Activated naive CD8-positive, alpha-beta T cell treated with anti-CD3 and anti-CD28 coated beads, Interleukin-2, amount 10 ng/mL, durations not matched to agents 7 days and 5 days (primary cell): ENCODE results near the gene TEX51. TPM values are rescaled to one million over a fixed set of nuclear protein-coding genes. Genes with fewer than 3 reads are reported as not detected.
A peak's percentile ranks its signal among the peaks of the same experiment; 100 is the strongest.

Experiments
- ATAC-seq: fragments of 150-1000 bp; cut with Tn5 transposase; one replicate; pipeline ENCODE4 v1.10.0; 2021; ENCODE audit warnings: low read depth, moderate library complexity
- POLR2A ChIA-PET: fragments of 350-600 bp; sonication (Branson Sonifier 250); formaldehyde crosslinking; loops from one replicate; lab custom pipeline; 2021; ENCODE audit warnings: antibody characterized with exemption; lab: Charles Lee
- DNase-seq: peaks from one replicate; pipeline ENCODE4 v3.0.0; 2021
- H3K27ac Mint-ChIP-seq: one replicate; pipeline ENCODE4 v1.8.0; 2022; ENCODE audit warnings: mild to moderate bottlenecking, mixed read lengths
- H3K27me3 Mint-ChIP-seq: one replicate; pipeline ENCODE4 v1.8.0; 2022; ENCODE audit warnings: mild to moderate bottlenecking, moderate library complexity, mixed read lengths
- H3K36me3 Mint-ChIP-seq: one replicate; pipeline ENCODE4 v1.8.0; 2021; ENCODE audit warnings: mild to moderate bottlenecking, mixed read lengths
- H3K4me1 Mint-ChIP-seq: one replicate; pipeline ENCODE4 v1.8.0; 2021; ENCODE audit warnings: mixed read lengths
- H3K4me3 Mint-ChIP-seq: one replicate; pipeline ENCODE4 v1.8.0; 2022; ENCODE audit warnings: mild to moderate bottlenecking, moderate library complexity, mixed read lengths
- H3K9me3 Mint-ChIP-seq: one replicate; pipeline ENCODE4 v1.8.0; 2021; ENCODE audit warnings: mixed read lengths
- total RNA-seq, 2 experiments: library from RNA; stranded (reverse); gene quantifications; one replicate each; pipeline ENCODE4 v1.2.3, GENCODE V29; 2021

TEX51 gene
- total RNA-seq, 2 experiments from 2014 or later: not detected

DNA sequence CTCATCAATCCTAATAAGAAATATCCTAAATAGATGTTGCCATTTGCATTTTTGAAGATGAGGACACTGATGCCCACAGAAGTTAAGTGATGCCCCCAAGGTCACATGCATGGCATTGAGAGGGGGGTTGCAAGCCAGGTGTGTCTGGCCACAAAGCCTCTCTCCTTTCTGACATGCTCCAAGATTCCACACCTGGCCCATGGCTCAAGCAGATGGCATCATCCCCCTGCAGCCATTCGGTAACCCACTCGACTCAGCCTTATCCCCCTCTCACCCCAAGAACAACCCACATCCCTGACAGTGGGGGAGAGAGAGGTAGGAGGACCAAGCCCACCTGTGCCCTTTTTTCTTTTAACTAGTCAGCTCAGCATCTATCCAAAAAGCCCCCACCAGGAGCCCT, 16.5 kb upstream of the TEX51 start:
- Mint-ChIP-seq H3K27ac (no peak overlapping the region), H3K4me1 (peaks cover 4% of the 10 kb centered on the region), H3K4me3 (no peak overlapping the region), H3K27me3 (no peaks in the 10 kb centered on the region), H3K36me3 (no peaks in the 10 kb centered on the region), H3K9me3 (no peaks in the 10 kb centered on the region)
- ATAC-seq (no peak), DNase-seq (no peak)
- POLR2A ChIA-PET: no interaction called here

DNA sequence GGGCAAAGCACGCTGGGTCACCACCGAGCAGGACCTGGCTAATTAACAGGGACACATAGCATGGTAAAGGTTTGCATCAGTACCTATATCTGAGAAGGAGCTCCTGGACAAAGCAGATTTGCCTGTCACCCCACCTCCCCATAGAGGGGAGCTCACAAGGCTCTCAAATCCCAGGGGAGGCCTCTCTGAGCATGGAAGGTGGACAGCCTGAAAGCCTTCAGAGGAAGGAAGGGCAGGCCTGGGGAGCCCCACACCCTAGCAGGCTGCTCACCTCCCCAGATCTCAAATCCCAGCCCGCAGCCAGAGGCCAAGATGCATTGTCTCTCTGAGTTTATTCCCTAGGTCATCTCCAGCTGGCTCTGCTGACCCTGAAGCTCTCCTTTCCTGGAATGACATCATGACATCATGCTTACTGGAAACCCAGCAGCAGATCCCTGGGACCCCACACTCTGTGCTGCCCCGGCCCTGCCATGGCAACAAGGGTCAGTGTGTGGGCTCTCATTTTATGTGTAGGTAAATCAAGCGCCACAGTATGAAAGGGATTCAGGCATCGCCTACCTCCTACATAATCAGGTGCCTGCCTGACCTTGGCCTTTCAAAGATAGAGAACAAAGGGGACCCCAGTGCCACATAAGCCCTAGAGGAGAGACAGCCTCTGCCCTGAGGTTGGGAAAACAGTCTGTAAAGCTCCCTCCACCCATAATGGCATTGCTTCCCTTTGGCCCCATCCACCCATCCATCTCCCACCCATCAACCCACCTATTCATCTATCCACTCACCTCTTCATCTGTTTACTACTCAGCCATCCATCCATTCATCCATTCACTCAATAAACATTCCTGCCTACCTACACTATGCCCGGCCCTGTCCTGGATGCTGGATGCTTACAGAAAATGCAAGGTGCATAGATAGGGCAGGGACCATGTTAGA, 15.7 kb upstream of the TEX51 start:
- H3K36me3 Mint-ChIP-seq: no peaks in the 10 kb centered on the region
- no peak for ATAC-seq
- H3K4me1 Mint-ChIP-seq: peaks cover 4% of the 10 kb centered on the region
- no peak for DNase-seq
- no peak overlapping the region for H3K4me3 Mint-ChIP-seq
- no peaks in the 10 kb centered on the region for H3K27me3 Mint-ChIP-seq
- H3K9me3 Mint-ChIP-seq: no peaks in the 10 kb centered on the region
- POLR2A ChIA-PET: no interaction called here
- H3K27ac Mint-ChIP-seq: no peak overlapping the region

DNA sequence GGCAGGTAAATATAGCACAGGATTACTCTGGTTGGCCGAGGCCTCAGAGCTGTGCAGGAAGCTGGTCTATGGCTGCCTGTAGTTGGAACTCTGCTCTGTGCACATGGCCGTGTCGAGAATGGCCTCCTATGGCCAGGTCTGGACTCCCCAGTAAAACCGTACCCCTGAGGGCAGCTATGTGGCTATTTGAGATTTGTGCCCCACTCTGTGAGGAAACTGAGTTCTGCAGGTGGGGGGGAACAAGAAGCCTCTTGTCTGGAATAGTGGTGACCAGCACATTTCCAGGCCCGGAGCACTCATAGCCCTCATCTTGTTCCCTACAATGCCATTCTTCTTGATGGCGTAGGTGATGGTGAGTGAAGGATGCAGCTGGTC, 15.0 kb upstream of the TEX51 start:
- Mint-ChIP-seq H3K27ac (no peak overlapping the region), H3K36me3 (no peaks in the 10 kb centered on the region), H3K27me3 (no peaks in the 10 kb centered on the region), H3K9me3 (no peaks in the 10 kb centered on the region), H3K4me3 (no peak overlapping the region), H3K4me1 (peaks cover 4% of the 10 kb centered on the region)
- ATAC-seq (no peak), DNase-seq (no peak)
- POLR2A ChIA-PET: no interaction called here

DNA sequence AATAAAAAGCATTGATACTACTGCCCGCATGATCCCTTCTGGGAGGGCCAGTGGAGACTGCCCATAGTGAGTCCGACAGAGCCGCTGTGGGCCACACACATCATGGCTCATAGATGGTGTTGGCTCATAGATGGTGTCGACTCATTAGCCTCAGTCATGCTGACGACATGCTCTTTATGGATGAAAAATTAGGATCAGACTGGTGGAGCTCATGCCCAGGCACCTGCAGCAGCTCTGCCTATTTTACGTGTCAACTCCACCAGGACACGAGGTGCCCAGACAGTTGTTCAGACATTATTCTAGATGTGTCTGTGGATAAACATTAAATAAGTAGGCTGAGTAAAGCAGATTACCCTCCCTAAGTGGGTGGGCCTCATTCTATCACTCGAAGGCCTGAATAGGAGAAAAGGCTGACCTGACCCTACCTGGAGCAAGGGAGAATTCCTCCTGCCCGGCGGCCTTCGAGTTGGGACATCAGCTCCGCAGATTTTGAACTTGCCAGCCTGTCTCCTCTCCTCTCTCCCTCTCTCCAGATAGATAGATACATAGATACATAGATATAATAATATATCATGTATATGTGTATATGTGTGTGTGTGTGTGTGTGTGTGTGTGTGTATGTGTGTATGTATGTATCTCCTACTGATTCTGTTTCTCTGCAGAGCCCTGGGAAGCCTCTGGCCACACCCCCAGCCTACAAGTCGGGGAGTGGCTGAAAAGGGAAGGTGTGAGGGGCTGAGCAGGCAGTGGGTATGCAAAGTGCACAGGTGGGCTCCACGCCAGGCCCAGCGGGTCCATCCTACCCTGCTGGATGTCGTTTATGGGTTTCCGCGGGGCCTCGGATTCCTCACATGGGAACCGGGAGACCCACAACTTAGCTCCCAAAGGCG, 13.6 kb upstream of the TEX51 start:
- ATAC-seq (no peak), DNase-seq (no peak)
- Mint-ChIP-seq H3K9me3 (no peaks in the 10 kb centered on the region), H3K27me3 (no peaks in the 10 kb centered on the region), H3K27ac (no peak overlapping the region), H3K36me3 (no peaks in the 10 kb centered on the region), H3K4me3 (no peak overlapping the region), H3K4me1 (peaks cover 4% of the 10 kb centered on the region)
- POLR2A ChIA-PET: no interaction called here

DNA sequence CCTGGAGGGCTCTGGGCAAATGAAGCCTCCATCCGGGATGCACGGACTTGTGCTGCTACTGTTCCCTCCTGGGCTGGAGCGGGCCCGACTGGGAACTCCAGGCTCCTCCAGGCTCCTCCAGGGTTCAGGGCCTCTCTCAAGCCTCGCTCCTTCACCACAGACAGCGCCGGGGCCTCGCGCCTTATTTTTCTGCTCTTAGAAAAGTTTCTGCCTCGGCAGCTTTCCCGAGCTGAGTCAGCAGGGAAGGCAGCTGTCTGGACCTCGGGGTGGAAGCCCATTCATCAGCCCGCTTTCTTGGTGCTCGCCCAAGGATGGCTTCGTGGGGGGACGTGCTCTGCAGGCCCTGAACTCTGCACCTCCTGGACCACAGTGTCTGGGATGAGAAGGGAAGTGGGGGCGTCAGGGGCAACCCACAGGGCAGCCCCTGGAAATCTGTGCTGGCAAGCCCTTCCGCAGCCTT, 12.9 kb upstream of the TEX51 start:
- Mint-ChIP-seq H3K27ac (no peak overlapping the region), H3K36me3 (no peaks in the 10 kb centered on the region), H3K4me1 (peaks cover 4% of the 10 kb centered on the region), H3K27me3 (no peaks in the 10 kb centered on the region), H3K4me3 (no peak overlapping the region), H3K9me3 (no peaks in the 10 kb centered on the region)
- DNase-seq (no peak), ATAC-seq (no peak)
- POLR2A ChIA-PET: no interaction called here

DNA sequence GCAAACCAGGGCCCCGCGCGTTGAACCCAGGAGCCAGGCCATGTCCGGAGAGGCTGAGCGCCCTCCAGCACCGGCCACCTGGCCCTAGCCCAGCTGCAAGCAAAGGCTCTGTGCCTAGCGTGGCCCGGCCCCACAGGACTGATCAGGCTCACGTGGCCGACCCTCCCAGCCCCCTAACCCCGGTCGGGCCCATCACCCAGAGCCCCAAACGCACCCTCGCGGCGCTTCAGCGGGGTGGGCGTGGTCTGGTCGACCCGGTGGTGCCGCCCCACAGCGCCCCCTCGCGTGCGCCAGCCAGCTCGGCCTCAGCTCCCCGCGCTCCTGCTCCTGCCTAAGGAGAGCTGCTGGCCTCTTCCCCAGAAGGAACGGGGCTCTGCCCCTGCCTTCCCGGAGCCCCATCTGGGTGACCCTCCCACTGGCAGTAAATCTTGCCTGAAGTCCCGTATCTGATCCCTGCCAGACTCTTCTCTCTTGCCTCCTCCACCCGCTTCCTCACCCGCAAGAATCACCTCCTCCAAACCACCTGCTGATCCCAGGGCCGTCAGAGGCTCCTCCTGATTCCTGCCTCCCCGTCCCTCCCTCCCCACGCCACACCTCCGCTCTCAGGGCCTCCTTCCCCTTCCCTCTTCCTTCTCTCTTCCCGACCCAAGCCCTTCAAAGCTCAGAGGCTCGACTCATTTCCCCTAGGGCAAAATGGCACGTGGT, 12.3 kb upstream of the TEX51 start:
- H3K27ac Mint-ChIP-seq: no peak overlapping the region
- peak; percentile 73 for ATAC-seq
- H3K9me3 Mint-ChIP-seq: no peaks in the 10 kb centered on the region
- peak overlapping the region; percentile 68 for H3K4me3 Mint-ChIP-seq
- H3K36me3 Mint-ChIP-seq: no peaks in the 10 kb centered on the region
- no peaks in the 10 kb centered on the region for H3K27me3 Mint-ChIP-seq
- H3K4me1 Mint-ChIP-seq: peaks cover 4% of the 10 kb centered on the region
- POLR2A ChIA-PET: no interaction called here
- peak; percentile 80 for DNase-seq

DNA sequence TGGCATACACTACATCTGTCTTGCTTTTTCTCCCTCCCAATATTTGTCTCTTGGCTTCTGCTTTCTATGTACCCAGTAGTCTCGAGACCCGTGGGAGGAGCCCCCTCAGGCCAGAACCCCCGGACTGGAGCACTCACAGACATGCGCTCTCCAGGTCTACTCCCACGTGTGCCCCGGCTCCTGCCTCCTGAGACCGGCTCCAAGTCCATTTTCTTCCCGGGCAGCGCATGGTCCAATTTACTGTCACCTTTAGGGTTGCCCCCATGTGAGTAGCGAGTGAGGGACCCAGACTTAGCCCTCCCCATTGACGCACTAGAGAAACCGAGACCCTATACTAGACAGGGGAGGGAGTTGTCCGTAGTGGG, 11.8 kb upstream of the TEX51 start:
- no peaks in the 10 kb centered on the region for H3K36me3 Mint-ChIP-seq
- peaks cover 4% of the 10 kb centered on the region for H3K4me1 Mint-ChIP-seq
- no peak for ATAC-seq
- H3K4me3 Mint-ChIP-seq: peak overlapping the region; percentile 68
- H3K27me3 Mint-ChIP-seq: no peaks in the 10 kb centered on the region
- H3K9me3 Mint-ChIP-seq: no peaks in the 10 kb centered on the region
- no peak for DNase-seq
- POLR2A ChIA-PET: no interaction called here
- no peak overlapping the region for H3K27ac Mint-ChIP-seq

DNA sequence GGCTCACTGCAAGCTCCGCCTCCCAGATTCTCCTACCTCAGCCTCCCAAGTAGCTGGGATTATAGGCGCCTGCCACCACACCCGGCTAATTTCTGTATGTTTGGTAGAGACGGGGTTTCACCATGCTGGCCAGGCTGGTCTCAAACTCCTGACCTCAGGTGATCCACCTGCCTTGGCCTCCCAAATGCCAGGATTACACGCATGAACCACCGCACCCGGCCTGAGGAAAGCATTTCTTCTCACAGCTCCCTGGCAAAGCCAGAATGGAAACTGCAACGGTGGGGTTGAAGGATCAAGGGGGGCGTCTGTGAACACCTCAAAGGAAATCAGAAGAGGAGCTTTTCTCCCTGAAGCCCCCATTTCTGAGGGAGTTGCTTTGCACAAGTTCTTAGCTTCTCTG, 11.2 kb upstream of the TEX51 start:
- Mint-ChIP-seq H3K27me3 (no peaks in the 10 kb centered on the region), H3K9me3 (no peaks in the 10 kb centered on the region), H3K4me3 (no peak overlapping the region), H3K36me3 (no peaks in the 10 kb centered on the region), H3K27ac (no peak overlapping the region), H3K4me1 (peaks cover 4% of the 10 kb centered on the region)
- POLR2A ChIA-PET: no interaction called here
- DNase-seq: no peak
- ATAC-seq: no peak

DNA sequence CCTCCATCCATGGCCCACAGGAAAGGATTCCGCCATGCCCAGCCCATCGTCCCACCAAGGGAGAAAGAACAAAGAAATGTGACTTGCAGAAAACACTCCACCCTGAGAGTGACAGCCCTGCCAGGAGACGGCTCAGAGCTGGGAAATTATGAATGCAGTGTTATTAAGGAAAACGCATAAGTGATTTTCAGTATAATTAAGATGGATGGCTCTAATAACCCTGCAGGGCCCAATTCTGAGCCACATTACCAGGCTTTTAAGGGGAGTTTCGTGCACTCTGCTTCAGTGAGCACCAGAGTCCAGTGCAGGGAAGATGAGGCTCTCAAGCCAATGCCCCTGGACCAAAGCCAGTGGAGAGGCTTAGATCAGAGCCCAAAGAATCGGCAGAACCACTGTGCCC, 10.6 kb upstream of the TEX51 start:
- Mint-ChIP-seq H3K4me1 (peaks cover 4% of the 10 kb centered on the region), H3K27ac (no peak overlapping the region), H3K4me3 (no peak overlapping the region), H3K27me3 (no peaks in the 10 kb centered on the region), H3K36me3 (no peaks in the 10 kb centered on the region), H3K9me3 (no peaks in the 10 kb centered on the region)
- DNase-seq: no peak
- ATAC-seq: no peak
- POLR2A ChIA-PET: no interaction called here

DNA sequence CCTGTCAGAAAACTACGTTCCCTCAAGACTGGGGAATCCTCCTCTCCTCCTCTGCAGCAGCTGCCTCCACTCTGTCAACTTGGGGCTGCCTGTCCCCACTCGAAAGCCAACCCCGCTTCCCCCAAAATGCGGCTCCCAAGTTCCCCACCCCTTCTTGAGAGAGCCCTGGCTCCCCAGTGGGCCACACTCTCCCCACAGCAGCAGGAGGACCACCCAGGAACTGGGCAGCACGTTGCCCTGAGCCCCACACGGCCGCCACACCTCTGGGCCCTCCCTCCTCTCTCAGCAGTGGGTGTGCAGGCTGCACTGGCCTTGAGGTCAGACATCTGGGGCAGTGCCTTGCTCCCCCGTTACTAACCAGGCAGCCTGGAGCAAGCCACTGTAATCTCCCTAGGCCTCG, 9.6 kb upstream of the TEX51 start:
- no peak overlapping the region for H3K27ac Mint-ChIP-seq
- H3K36me3 Mint-ChIP-seq: no peaks in the 10 kb centered on the region
- no peak for ATAC-seq
- DNase-seq: no peak
- peaks cover 4% of the 10 kb centered on the region for H3K4me1 Mint-ChIP-seq
- no peak overlapping the region for H3K4me3 Mint-ChIP-seq
- POLR2A ChIA-PET: no interaction called here
- H3K27me3 Mint-ChIP-seq: peaks cover 1% of the 10 kb centered on the region
- no peaks in the 10 kb centered on the region for H3K9me3 Mint-ChIP-seq

DNA sequence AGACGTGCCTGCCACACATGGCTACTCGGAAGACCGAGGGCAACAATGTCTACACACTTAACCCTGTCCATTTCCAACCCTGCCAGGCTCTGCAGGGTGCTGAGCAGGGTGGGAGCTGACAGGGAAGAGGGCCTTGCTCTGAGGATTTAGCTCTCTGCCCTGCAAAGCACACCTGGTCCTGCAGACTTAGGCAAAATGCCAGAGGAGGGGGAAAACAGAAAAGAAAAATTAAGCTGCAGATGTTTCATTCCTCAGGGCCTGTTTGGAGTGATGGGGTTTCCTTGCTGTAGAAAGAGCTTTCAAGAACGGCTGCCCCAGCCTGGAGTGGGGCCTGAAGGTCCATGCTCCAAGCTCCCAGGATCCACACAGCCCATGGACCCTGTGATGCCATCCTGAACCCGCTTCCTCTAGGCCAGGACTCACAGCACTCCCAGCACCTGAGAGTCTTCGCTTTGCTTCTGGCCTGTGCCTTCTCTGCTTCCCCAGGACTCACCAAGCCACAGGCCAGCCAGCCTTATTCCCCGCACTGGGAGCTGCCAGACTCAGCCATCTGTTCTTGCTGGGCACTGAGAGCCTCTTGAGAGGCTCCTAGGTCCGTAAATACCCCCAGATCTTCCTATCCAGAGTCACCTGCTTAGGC, 9.1 kb upstream of the TEX51 start:
- POLR2A ChIA-PET: no interaction called here
- no peak overlapping the region for H3K4me3 Mint-ChIP-seq
- H3K36me3 Mint-ChIP-seq: no peaks in the 10 kb centered on the region

DNA sequence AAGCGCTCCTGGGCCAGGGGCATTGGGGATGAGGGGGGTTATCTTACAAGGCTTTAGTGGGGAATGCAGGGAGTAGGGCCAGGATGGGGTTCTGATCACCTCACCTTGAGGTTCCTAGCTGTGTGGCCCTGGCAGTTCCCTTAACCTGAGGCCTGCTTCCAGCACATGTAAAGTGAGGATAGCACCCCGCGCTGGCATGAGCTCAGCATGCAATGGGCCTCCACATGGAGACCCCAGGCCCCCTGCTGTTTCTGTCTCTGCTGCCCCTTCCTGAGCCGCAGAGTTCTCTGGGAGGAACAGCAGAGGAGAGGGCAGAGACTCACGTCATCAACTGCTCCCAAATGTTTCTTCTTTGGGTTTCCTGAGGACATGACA, 8.6 kb upstream of the TEX51 start:
- no peaks in the 10 kb centered on the region for H3K36me3 Mint-ChIP-seq
- no peak overlapping the region for H3K27ac Mint-ChIP-seq
- H3K4me1 Mint-ChIP-seq: peaks cover 4% of the 10 kb centered on the region
- no peak for DNase-seq
- no peak for ATAC-seq
- POLR2A ChIA-PET: no interaction called here
- no peak overlapping the region for H3K4me3 Mint-ChIP-seq
- peaks cover 1% of the 10 kb centered on the region for H3K27me3 Mint-ChIP-seq
- no peaks in the 10 kb centered on the region for H3K9me3 Mint-ChIP-seq

More for the DNA sequence above, 9.1 kb upstream of the TEX51 start:
- no peak for DNase-seq
- peaks cover 4% of the 10 kb centered on the region for H3K4me1 Mint-ChIP-seq
- no peaks in the 10 kb centered on the region for H3K9me3 Mint-ChIP-seq
- no peak overlapping the region for H3K27ac Mint-ChIP-seq
- ATAC-seq: no peak
- H3K27me3 Mint-ChIP-seq: peaks cover 1% of the 10 kb centered on the region
